Right cardiac atrium (tissue), 5 donors: ENCODE measurements around the gene CLIC5. TPM values are rescaled to one million over a fixed set of nuclear protein-coding genes. Genes with fewer than 3 reads are reported as not detected.

ENCODE experiments used
- ATAC-seq, 2 donors: fragments of 200-7000 bp; cut with Tn5 transposase; one replicate each; pipeline versions ENCODE4 v1.8.0 to v1.9.1; 2020; ENCODE audit warnings: moderate library complexity in 2 of 2, mild to moderate bottlenecking in 1 of 2
- DNase-seq, 3 donors: peaks; one replicate each; pipeline ENCODE4 v3.0.0-alpha.2; 2020
- H3K27ac ChIP-seq: one replicate; pipeline ENCODE4 v1.5.1; 2013; ENCODE audit warnings: mild to moderate bottlenecking, low read length, control low read depth, moderate library complexity
- H3K27me3 ChIP-seq: one replicate; pipeline ENCODE4 v1.6.1; 2013; ENCODE audit not compliant: control insufficient read depth, insufficient read depth
- H3K4me1 ChIP-seq: one replicate; pipeline ENCODE4 v1.6.1; 2013; ENCODE audit warnings: low read length; ENCODE audit not compliant: control insufficient read depth, insufficient read depth
- H3K4me3 ChIP-seq: one replicate; pipeline ENCODE4 v1.5.1; 2013; ENCODE audit warnings: low read length, control low read depth
- H3K9me3 ChIP-seq: one replicate; pipeline ENCODE4 v1.6.1; 2013; ENCODE audit warnings: low read length; ENCODE audit not compliant: control insufficient read depth
- WGBS: extraction: QIAGEN DNeasy Blood & Tissue Kit; methylation state at CpG from one replicate; pipeline ENCODE4 v1.1.7; 2013; 5-methylcytosine and 5-hydroxymethylcytosine counted together
- intact Hi-C, 4 donors: fragments of 100-400 bp; cut with DNase I; formaldehyde crosslinking; loops; one replicate each; pipeline versions ENCODE4 v1.11.0 to v1.14.0; 2022 to 2023
- polyA plus RNA-seq: library from polyadenylated mRNA; stranded (reverse); fragments of 200-250 nt; gene quantifications from one replicate; pipeline ENCODE4 v1.2.3, GENCODE V29; 2013
- total RNA-seq, 4 donors: library from RNA; stranded (reverse); fragmentation: NEBNext Ultra II Directional; extraction: Animal tissue kit (Norgen Biotek cat#: 25700); gene quantifications; one replicate each; pipeline ENCODE4 v1.2.1, GENCODE V29; 2021
- donor health status: healthy with polysubstance abuse.
- donor health status: DM: no; HTN: yes; CAD: no.
- donor health status: DM: no; HTN: no; CAD: no.
- donor health status: DM: no; HTN: yes; CAD: no; lungs with severe emphysema.
- donor health status: DM: yes; HTN: yes; CAD: no.

Gene CLIC5
- total and polyA plus RNA-seq, 5 donors, result 60.5 to 150 (median 124) TPM

DNA sequence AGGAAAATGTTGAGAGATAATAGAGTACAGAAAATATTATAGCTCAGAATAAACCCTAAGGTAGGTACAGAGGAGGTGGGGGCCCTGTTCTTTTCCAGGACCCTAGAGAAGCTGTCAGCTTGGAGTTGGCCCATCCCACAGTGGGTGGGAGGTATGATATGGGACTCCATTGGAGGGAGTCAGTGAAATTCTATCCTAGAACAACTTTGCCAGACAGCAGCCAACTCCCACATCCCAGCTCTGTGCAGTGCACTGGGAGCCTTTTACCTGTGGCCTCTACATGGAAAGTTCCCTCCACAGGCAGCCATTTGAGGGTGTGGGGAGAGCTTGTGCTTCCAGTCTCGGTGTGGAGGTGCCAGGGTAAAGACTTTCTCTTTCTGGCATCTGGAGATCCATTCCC is 36.8 kb upstream of the CLIC5 start:
- WGBS, result 78% methylated on average over 1 of the region's 1 CpG
- Histone ChIP-seq H3K4me3 (no peak overlapping the region), H3K27ac (peak overlapping the region; percentile 67), H3K27me3 (no peaks in the 10 kb centered on the region), H3K9me3 (no peaks in the 10 kb centered on the region), H3K4me1 (peaks cover 10% of the 10 kb centered on the region)
- ATAC-seq (peak in 1 of 2 donors; percentile 46), DNase-seq (no peak)
- intact Hi-C loops, result no loop called here

GRCh38 chr6:46051962-46052361 is 36.3 kb upstream of the CLIC5 start:
- Histone ChIP-seq H3K27ac (no peak overlapping the region), H3K9me3 (no peaks in the 10 kb centered on the region), H3K27me3 (no peaks in the 10 kb centered on the region), H3K4me1 (peaks cover 10% of the 10 kb centered on the region), H3K4me3 (no peak overlapping the region)
- no peak for ATAC-seq
- intact Hi-C loops, result no loop called here
- no peak for DNase-seq

GRCh38 chr6:46050845-46051405 is 35.3 kb upstream of the CLIC5 start:
- no peak overlapping the region for H3K4me3 ChIP-seq
- no peaks in the 10 kb centered on the region for H3K9me3 ChIP-seq
- ATAC-seq (no peak), DNase-seq (no peak)
- peaks cover 10% of the 10 kb centered on the region for H3K4me1 ChIP-seq
- intact Hi-C loops, result no loop called here
- H3K27me3 ChIP-seq, result no peaks in the 10 kb centered on the region
- H3K27ac ChIP-seq, result no peak overlapping the region

DNA sequence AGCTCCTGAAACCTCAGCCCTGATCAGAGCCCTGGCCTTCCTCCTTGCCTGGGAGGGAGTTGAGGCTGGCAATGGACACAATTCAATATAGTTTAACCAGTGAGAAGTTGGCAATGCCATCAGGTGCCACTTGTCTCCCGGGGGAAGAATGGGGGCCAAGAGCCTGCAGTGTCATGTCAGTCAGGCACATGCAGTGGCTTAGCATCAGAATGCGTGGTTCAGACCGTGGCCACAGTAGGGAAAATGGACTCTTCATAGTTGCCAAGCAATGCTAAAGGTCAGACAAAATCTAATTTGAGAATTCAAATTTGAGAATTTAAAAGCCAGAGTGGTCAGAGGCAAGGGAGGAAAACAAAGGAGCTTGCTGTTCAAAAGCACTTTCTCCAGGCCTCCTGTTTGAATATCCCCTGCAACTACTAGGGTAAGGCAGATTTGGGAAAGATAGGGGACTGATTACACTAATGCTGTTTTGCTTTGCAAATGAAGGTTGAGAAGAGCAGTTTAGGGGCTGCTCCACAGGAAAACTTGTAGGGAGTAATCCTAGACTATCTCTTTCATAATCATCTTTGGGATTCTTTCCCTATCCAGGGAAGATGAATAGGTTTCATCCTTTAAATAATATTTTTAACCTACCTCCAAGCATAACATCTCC is 33.1 kb upstream of the CLIC5 start:
- peaks cover 12% of the 10 kb centered on the region for H3K4me1 ChIP-seq
- WGBS, result 78% methylated on average over 3 of the region's 3 CpGs
- DNase-seq (no peak), ATAC-seq (no peak)
- intact Hi-C loops, result no loop called here
- H3K27me3 ChIP-seq, result no peaks in the 10 kb centered on the region
- no peak overlapping the region for H3K4me3 ChIP-seq
- H3K9me3 ChIP-seq, result no peaks in the 10 kb centered on the region
- no peak overlapping the region for H3K27ac ChIP-seq

DNA sequence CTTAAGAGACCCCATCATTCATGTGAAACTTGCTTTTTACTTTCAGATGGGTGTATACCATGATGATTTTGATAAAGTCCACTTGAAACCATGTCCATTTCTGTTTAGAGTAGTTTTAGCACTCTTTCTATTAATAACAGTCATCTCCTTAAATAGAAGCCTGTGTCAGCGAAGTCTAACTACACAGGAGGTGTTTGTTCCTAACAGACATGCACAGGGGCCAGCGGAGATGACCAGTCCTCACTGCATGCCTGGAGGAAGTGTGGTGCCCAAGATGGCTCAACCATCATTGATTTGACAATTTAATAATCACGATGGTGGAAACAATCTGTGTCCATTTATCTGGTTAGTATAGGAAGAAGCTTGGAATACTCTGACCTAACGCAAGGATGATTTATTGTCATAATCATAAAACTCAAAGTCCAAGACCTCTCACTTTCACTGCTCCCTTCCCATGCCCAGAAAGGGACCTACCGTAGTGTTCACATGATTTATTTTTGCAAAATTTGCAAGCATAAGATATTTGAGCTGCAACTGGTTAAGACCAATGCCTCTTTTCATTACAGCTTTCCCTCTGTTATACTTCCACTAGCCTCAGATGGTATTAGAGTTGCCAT is 31.0 kb upstream of the CLIC5 start:
- Histone ChIP-seq H3K27ac (no peak overlapping the region), H3K9me3 (no peaks in the 10 kb centered on the region), H3K4me1 (peaks cover 8% of the 10 kb centered on the region), H3K27me3 (no peaks in the 10 kb centered on the region), H3K4me3 (no peak overlapping the region)
- DNase-seq, result no peak
- intact Hi-C loops, result no loop called here
- WGBS, result 81% methylated on average over 5 of the region's 5 CpGs
- ATAC-seq, result no peak

DNA sequence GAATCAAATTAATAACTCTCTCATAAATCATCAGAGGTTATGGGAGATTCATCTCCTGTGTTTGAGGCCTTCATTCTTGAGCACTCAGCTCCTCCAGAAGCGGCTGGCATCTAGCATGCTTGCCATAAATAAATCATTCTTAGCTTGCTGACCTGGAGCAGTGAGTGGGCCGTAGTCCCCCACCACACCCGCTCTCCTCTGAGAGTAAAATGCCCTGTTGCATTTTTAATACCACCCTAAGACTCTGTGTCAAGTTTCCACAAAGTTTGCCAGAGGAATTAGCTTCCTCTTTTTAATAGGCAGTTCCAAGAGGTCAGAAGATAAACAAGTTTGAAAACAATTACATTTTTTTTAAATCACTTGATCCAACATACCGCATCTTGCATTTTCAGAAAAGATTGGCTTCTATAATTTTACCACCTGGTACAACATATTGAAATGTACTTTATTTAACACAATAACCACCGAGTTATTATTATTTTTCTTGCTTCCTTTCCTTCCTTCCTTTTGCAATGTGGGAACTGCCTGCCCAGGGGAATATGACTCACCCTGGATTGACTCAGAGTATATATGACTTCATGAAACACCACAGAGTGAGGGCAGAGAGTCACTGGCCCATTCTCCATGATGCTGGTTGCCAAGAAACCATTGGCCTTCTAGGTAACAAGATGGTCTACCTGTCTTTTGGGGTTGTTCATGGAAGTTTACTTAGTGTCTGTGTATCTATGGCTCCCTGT is 29.4 kb upstream of the CLIC5 start:
- H3K9me3 ChIP-seq, result no peaks in the 10 kb centered on the region
- peak; percentile 85 to 93 for ATAC-seq
- 28% methylated on average over 5 of the region's 5 CpGs for WGBS
- no peaks in the 10 kb centered on the region for H3K27me3 ChIP-seq
- DNase-seq, result peak; percentile 62 to 67 (median 65)
- peak overlapping the region; percentile 88 for H3K27ac ChIP-seq
- no peak overlapping the region for H3K4me3 ChIP-seq
- intact Hi-C loops, result no loop called here
- H3K4me1 ChIP-seq, result peaks cover 8% of the 10 kb centered on the region

GRCh38 chr6:46042355-46042999 is 26.8 kb upstream of the CLIC5 start:
- H3K4me3 ChIP-seq, result no peak overlapping the region
- ATAC-seq (peak; percentile 63 to 67), DNase-seq (no peak)
- intact Hi-C loops, result no loop called here
- 59% methylated on average over 5 of the region's 5 CpGs for WGBS
- no peak overlapping the region for H3K27ac ChIP-seq
- no peaks in the 10 kb centered on the region for H3K27me3 ChIP-seq
- no peaks in the 10 kb centered on the region for H3K9me3 ChIP-seq
- peaks cover 4% of the 10 kb centered on the region for H3K4me1 ChIP-seq

GRCh38 chr6:46040288-46040687 is 24.6 kb upstream of the CLIC5 start:
- no peak for ATAC-seq
- WGBS, result 96% methylated on average over 7 of the region's 7 CpGs
- no peak overlapping the region for H3K27ac ChIP-seq
- H3K9me3 ChIP-seq, result no peaks in the 10 kb centered on the region
- H3K4me1 ChIP-seq, result peaks cover 3% of the 10 kb centered on the region
- no peak for DNase-seq
- no peaks in the 10 kb centered on the region for H3K27me3 ChIP-seq
- intact Hi-C loops, result no loop called here
- H3K4me3 ChIP-seq, result no peak overlapping the region

DNA sequence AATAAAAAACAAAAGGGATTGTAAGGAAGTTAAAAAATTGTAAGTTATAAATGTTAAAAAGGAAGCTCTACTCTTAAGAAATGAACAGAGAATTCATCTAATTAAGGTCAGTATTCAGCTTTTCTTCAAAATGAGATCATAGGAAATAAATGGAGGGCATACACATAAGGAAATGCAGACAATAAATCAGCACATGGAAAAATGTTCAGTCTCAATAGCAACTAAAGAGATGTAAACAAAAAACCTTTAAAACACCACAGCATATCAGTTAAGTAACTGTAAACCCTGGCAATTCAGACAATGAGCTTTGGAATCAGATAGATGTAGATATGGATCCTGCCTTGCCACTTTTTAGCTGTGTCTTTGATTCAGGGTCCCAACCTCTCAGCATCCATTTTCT is 24.0 kb upstream of the CLIC5 start:
- ATAC-seq, result no peak
- intact Hi-C loops, result no loop called here
- Histone ChIP-seq H3K27me3 (no peaks in the 10 kb centered on the region), H3K9me3 (no peaks in the 10 kb centered on the region), H3K4me1 (peaks cover 2% of the 10 kb centered on the region), H3K27ac (no peak overlapping the region), H3K4me3 (no peak overlapping the region)
- no peak for DNase-seq

DNA sequence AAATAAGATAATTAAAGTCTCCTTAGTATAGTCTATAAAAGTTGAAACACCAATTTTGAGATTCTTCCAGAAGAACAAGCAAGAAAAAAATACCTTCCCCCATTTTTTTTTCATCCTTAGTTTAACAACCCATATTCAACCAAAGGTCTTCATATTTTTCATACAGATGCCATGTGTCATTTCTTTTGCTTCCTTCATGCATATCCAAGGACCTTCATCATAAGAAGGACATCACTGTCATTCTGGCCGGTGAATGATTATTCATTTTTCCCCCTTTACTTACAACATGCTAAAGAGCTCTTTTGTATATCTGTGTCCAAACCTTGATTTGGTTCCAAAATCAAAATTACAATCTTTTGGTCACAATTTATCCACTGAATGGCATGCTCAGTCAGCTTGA is 21.3 kb upstream of the CLIC5 start:
- intact Hi-C loops, result no loop called here
- H3K27me3 ChIP-seq, result no peaks in the 10 kb centered on the region
- H3K27ac ChIP-seq, result no peak overlapping the region
- WGBS, result 86% methylated on average over 1 of the region's 1 CpG
- ATAC-seq, result no peak
- no peak overlapping the region for H3K4me3 ChIP-seq
- no peak for DNase-seq
- no peaks in the 10 kb centered on the region for H3K9me3 ChIP-seq
- H3K4me1 ChIP-seq, result no peaks in the 10 kb centered on the region

DNA sequence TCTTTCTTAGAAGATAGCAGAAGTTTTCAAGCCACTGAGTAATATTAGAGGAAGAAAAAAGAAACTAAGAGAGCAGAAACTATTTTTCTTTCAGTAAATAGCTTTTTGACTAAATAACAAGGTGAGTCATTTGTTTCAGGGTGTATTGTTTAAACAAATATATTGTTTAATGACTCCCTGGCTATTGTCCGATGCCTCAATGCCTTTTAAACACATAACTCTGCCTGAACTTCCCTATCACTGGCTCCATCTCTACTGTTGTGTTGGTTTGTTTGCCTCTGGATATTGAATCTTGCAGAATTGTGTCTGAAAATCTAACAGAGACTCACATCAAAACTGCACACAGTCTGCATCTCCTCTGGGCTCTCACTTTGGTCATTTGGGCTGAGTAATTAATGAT is 19.6 kb upstream of the CLIC5 start:
- Histone ChIP-seq H3K4me3 (no peak overlapping the region), H3K9me3 (no peaks in the 10 kb centered on the region), H3K27me3 (no peaks in the 10 kb centered on the region), H3K4me1 (no peaks in the 10 kb centered on the region), H3K27ac (no peak overlapping the region)
- 73% methylated on average over 1 of the region's 1 CpG for WGBS
- DNase-seq (no peak), ATAC-seq (no peak)
- intact Hi-C loops, result no loop called here
